ENCODE results near the gene MTMR10. TPM values are rescaled to one million over a fixed set of nuclear protein-coding genes. Genes with fewer than 3 reads are reported as not detected.

Gene MTMR10
- total RNA-seq, 4 donors from 2014 or later = 36.2 to 64.8 (median 45.9) TPM

DNA sequence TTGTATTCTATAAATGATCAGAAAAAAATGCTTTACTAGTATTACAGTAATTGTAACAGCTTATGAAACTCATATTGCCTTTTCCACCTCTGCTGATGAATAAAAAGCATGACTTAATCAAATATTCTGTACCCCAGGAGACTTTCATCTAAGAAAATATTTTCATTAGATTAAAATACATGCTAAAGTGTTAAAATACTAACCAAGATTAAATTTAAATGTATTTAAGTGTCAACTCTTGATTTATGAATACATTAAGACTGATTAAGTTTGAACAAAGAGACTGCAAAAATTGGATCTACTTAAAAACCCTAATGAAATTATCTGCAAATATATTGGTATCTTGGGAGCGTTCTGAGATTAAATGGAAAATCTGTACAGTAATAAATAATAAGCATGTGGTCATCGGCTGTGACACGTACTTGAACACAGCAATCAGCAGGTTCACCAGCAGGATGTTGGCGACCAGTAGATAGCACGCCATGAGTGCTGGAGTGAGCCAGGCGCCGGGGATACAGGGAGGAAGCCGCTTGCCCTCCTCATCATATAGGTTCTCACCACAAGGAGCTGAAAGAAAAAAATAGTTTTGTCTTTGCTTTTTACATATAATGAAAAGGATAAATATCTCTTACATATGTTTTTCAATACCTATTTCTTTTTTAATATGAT, 36.6 kb upstream of the MTMR10 start:
- Histone ChIP-seq H3K4me1 (peaks cover 15 to 18% of the 10 kb centered on the region in 2 donors), H3K27ac (no peak overlapping the region), H3K27me3 (no peaks in the 10 kb centered on the region), H3K36me3 (no peaks in the 10 kb centered on the region), H3K9me3 (no peaks in the 10 kb centered on the region), H3K4me3 (replicated peaks in 1 of 3) (no peak overlapping the region)
- TF ChIP-seq, protein P1, sequence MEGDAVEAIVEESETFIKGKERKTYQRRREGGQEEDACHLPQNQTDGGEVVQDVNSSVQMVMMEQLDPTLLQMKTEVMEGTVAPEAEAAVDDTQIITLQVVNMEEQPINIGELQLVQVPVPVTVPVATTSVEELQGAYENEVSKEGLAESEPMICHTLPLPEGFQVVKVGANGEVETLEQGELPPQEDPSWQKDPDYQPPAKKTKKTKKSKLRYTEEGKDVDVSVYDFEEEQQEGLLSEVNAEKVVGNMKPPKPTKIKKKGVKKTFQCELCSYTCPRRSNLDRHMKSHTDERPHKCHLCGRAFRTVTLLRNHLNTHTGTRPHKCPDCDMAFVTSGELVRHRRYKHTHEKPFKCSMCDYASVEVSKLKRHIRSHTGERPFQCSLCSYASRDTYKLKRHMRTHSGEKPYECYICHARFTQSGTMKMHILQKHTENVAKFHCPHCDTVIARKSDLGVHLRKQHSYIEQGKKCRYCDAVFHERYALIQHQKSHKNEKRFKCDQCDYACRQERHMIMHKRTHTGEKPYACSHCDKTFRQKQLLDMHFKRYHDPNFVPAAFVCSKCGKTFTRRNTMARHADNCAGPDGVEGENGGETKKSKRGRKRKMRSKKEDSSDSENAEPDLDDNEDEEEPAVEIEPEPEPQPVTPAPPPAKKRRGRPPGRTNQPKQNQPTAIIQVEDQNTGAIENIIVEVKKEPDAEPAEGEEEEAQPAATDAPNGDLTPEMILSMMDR (IDR thresholded peaks at IDR 0.05) = no peak
- no peak for TF ChIP-seq POLR2A (IDR thresholded peaks at IDR 0.05)
- DNase-seq = no peak
- 82 to 85% methylated on average over 8 of the region's 8 CpGs for WGBS, 2 donors
- intact Hi-C loops (cut with DNase I) = no loop called here

DNA sequence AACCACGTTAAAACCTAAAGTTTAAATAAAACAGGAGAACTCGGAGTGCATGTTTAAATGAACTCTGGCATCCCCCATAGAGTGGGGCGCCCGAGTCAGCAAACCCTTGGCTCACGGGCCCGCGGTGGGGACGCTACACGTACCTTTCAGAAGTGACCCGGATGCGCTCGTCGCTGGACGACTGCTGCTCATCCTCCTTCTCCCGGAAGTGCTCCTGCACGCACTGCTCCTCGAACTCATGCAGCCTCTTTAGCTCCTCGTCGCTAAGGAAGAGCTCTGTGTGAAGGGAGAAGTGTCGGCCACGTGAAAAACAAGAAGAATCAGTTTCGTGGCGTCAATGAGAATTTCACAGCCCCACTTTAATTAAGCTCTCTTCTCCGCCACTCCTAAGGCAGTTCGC, 34.6 kb upstream of the MTMR10 start:
- 93 to 95% methylated on average over 25 of the region's 25 CpGs for WGBS, 2 donors
- TF ChIP-seq, protein P1 (IDR thresholded peaks at IDR 0.05) = no peak
- TF ChIP-seq POLR2A (IDR thresholded peaks at IDR 0.05) = no peak
- no peak overlapping the region for H3K4me3 ChIP-seq (replicated peaks in 1 of 3)
- no peaks in the 10 kb centered on the region for H3K36me3 ChIP-seq
- peaks cover 10 to 11% of the 10 kb centered on the region in 2 donors for H3K4me1 ChIP-seq
- no peaks in the 10 kb centered on the region for H3K27me3 ChIP-seq
- intact Hi-C loops (cut with DNase I) = no loop called here
- no peak for DNase-seq
- H3K9me3 ChIP-seq = no peaks in the 10 kb centered on the region
- no peak overlapping the region for H3K27ac ChIP-seq

DNA sequence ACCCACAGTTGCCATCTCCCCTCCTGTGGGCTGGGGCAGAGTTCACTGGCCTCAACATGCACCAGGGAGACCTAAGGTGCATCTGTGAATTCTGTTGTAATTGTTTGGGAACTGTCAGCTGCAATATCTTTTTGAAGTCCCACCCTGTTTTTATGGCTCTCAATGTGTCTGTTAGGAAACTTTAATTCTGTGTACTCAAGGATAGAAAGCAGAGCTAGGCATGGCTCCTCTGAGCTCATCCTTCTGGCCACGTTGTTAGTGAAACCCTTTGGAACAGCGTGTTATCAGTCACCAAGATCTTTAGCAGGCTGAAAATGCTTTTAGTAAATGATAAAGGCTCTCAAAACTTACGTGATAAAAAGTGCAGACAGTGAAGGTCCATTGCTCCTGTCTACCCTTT, 33.6 kb upstream of the MTMR10 start:
- no peak for TF ChIP-seq POLR2A (IDR thresholded peaks at IDR 0.05)
- TF ChIP-seq, protein P1 (IDR thresholded peaks at IDR 0.05) = no peak
- 52 to 60% methylated on average over 3 of the region's 3 CpGs for WGBS, 2 donors
- Histone ChIP-seq H3K36me3 (no peaks in the 10 kb centered on the region), H3K27ac (no peak overlapping the region), H3K4me3 (replicated peaks in 1 of 3) (no peak overlapping the region), H3K27me3 (no peaks in the 10 kb centered on the region), H3K9me3 (no peaks in the 10 kb centered on the region), H3K4me1 (peaks cover 10 to 11% of the 10 kb centered on the region in 2 donors)
- intact Hi-C loops (cut with DNase I) = no loop called here
- no peak for DNase-seq

DNA sequence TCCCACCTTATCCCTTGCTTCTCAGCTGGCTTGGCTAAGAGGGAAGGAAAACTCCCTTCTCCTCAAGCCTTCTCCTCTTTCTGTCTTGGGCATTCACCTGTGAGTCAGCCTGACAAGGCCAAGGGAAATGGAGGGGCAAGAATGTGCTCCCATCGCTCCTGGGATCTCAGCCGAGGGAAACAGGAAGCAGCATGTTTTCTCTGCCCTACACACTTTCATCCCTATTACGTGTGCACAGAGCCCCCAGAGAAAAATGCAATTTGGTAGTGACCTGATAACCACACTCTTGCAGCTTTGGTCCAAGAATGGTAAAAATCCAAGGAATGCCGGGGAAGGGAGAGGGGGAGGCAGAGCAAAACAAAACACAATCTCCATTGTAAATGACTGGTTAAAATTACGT, 32.9 kb upstream of the MTMR10 start:
- 11 to 21% methylated on average over 5 of the region's 5 CpGs for WGBS, 2 donors

DNA sequence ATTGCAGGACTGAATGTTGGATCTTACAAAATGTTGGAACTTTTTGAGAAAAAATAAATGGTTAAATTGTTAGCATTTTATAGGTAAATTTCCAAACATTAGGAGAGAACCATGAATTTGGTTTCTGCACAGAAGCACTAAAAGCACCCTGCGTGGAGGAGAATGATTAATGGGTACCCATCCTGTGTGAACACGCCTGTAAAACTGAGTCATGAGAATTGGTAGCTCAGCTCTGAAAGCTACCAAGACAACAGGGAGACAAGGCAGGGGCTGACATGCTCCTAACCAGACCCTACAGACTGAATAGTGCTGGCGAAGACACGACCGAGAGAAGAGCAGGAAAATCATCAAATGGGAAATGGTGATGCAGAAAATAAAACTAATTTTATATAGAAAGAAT, 32.4 kb upstream of the MTMR10 start:
- Histone ChIP-seq H3K9me3 (no peaks in the 10 kb centered on the region), H3K27ac (peak overlapping the region in 1 of 3 donors; percentile 39), H3K27me3 (no peaks in the 10 kb centered on the region), H3K4me3 (replicated peaks in 1 of 3) (no peak overlapping the region), H3K4me1 (peaks cover 10 to 11% of the 10 kb centered on the region in 2 donors), H3K36me3 (no peaks in the 10 kb centered on the region)
- no peak for DNase-seq
- intact Hi-C loops (cut with DNase I) = no loop called here
- WGBS, 2 donors = 90 to 93% methylated on average over 5 of the region's 5 CpGs
- TF ChIP-seq, protein P1 (IDR thresholded peaks at IDR 0.05) = no peak
- TF ChIP-seq POLR2A (IDR thresholded peaks at IDR 0.05) = no peak

More for the DNA sequence above, 32.9 kb upstream of the MTMR10 start:
- H3K27ac ChIP-seq = peak overlapping the region in 1 of 3 donors; percentile 39
- H3K4me3 ChIP-seq (replicated peaks in 1 of 3) = no peak overlapping the region
- no peaks in the 10 kb centered on the region for H3K27me3 ChIP-seq
- H3K36me3 ChIP-seq = no peaks in the 10 kb centered on the region
- TF ChIP-seq, protein P1 (IDR thresholded peaks at IDR 0.05) = no peak
- no peak for TF ChIP-seq POLR2A (IDR thresholded peaks at IDR 0.05)
- DNase-seq = peak in 1 of 2 donors; percentile 18
- H3K4me1 ChIP-seq = peaks cover 10 to 11% of the 10 kb centered on the region in 2 donors
- intact Hi-C loops (cut with DNase I) = no loop called here
- no peaks in the 10 kb centered on the region for H3K9me3 ChIP-seq
